GM12873 (cell line): ENCODE measurements around the gene FAM149B1.

Experiments used
- TF ChIP-seq, protein P1 (sequence below): IDR thresholded peaks from 2 replicates; pipeline ENCODE4 v1.5.1; 2012; ENCODE audit warnings: low read depth, mild to moderate bottlenecking, moderate library complexity, low read length, control low read depth; ENCODE audit not compliant: insufficient read depth; ENCODE audit errors: missing control alignments

FAM149B1 gene

DNA sequence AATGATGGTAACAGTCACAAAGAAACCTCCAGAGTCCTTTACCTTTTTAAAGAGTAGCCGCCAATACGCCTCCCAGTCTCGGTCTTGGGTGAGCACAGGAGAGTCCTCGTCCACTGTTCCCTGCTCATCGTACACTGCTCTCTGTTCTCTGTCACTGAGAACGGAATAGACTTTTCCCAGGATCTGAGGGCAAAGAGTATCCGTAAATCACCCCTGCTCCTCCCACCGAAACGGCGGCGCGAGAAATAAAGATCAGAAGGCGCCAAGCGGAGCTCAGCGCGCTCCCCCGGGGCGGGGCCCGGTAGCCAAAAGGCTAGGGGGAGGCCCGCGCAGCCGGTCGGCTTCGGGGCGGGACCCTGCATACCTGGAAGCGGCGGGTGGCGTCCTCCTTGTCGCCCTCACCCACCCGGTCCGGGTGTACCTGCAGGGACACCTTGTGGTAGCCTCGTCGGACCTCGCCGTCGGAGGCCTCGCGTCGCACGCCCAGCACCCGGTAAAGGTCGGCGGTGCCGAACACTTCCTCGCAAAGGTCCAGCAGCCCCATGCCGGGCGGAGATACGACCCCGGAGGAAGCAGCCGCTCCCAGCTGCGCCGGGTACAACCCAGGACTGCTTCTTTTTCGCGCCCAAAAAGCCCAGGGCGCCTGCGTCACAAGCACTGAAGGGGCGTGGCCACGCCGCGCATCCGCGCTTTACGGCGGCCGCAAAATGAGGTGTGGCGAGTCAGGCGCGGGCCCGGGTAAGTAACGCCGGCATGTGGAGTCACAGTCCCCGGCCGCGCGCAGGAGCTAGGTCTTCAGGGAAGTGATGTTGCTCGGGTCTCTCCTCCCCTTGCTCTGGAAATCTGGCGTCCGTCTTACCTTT is 79.0 kb downstream of the FAM149B1 start, which contains the start of gene DNAJC9:
Gene DNAJC9, minus strand, starts transcription at position 610 of the 863 bp plus-strand sequence. Its CDS starts 66 bp downstream, at position 544.
- TF ChIP-seq, protein P1, sequence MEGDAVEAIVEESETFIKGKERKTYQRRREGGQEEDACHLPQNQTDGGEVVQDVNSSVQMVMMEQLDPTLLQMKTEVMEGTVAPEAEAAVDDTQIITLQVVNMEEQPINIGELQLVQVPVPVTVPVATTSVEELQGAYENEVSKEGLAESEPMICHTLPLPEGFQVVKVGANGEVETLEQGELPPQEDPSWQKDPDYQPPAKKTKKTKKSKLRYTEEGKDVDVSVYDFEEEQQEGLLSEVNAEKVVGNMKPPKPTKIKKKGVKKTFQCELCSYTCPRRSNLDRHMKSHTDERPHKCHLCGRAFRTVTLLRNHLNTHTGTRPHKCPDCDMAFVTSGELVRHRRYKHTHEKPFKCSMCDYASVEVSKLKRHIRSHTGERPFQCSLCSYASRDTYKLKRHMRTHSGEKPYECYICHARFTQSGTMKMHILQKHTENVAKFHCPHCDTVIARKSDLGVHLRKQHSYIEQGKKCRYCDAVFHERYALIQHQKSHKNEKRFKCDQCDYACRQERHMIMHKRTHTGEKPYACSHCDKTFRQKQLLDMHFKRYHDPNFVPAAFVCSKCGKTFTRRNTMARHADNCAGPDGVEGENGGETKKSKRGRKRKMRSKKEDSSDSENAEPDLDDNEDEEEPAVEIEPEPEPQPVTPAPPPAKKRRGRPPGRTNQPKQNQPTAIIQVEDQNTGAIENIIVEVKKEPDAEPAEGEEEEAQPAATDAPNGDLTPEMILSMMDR: peak; percentile 12

DNA sequence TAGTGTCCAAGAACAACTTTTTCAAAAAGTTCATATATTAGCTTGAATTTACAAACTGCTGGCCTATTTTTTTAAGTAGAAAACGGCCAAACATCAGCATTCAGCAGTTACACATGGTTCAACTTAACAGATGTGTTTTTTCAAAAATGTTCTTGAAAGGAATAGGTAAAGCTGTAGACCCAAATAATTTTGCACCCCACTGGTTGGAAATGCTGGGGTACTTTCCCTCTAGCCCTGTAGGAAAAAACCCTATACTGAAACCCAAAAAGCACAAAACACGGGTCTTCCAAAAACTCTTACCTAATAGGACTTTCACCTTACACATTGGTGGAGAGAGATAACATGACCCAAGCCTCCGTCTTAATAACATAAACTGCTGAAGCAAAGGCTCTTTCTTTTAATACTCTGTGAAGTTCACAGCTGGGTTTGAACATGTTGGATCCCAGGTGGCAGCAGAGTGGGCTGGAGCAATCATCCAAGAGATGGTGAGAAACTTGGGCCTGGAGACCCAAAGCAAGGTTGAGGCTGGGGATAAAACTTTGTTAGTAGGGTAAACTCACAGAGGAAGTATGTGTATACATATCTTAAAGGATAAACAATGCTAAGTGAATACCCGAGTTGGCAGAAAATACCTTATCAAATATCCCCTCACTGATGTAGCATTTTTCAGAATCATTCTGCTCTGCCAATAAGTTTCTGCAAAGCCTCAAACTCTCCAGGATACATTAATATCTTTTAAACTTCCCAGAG is 79.8 kb downstream of the FAM149B1 start:
- TF ChIP-seq, protein P1: no peak

DNA sequence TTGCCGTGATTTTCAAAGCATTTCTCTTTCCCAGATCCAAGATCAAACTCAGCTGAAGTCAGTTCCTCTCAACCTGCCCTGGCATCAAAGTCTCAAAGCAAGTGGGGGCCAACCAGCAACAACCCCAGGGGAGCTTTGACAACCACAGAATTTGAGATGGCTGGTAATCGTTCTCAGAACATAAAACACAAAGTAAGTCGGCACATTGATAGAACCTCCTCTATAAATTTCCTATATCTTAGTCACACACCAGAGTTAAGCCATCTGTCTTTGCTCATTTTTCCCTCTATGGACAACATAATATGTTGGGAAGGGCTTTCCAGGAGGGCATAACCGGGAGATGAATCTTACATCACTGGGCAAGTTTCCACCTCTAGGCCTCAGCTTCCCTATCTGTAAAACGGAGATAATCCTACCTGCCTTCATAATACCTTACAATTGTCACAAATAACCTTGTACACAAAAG is 80.4 kb downstream of the FAM149B1 start:
- TF ChIP-seq, protein P1: no peak

DNA sequence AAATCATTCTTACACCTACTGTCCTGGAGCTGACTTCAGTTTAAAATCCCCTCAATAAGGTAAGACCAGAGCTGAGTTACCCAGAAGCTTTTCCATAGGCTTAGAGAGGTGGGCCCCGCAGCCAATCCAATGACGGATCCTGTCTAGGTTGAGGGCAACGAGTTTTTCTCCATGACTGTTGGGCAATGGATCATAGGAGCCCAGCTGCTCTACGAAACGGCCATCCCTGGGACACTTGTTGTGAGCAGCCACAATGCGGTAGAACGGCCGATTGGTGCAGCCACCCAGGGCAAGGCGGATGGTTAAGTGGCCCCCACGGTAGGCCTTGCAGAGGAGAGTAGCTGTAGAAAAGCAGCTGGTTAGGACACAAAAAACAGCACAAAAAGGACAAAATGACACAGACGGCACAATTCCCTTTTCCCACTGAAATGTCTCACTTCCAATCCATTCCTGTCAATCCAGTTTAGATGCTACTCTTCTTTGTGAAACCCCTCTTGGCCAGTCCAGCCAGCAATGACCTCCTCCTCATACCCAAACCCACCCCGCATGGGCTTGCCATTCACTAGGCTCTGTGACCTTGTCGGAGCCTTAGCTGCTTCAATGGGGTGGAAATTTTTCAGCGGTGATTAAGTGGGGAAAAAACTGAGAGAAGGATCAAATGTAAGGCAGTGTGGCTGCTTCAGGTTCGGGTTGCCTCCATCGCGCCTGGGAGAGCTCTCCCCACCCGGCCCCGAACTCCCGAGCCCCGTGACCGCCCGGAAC is 83.9 kb downstream of the FAM149B1 start:
- TF ChIP-seq, protein P1: no peak

DNA sequence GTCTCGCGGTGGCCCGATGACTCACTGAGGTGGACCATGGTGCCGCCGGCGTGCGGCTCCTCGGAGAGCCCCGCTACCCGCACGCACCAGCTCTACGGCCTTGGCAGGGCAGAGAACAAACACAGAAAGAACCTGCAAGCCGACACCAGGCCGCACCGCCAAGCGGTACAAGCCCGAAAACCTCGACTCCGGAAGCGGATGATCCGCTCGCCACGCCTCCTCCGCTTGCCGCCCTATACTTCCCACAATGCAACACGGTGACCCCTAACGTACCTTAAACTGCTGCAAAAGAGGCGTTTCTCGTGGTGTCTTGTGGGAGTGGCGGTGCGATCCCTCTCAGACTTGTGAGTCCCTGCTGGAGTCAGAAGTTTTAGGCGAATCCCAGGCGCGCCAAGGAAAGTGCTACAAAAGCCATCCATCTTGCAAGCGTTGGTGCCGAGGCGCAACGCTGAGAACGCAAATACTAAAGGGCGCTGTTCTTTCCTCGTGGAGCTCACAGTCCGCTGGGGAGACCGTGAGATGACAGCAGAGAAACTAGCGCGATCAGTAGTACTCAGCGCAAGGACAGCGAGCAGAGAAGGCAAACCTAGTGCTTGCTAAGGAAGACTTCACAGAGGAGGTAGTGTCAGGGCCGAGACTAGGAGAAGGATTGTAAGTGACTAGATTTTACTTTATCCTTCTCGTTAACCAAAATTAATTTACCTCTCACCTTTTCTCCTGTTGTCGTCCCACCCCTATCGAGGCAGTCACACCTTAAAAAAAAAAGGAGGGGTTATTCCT is 84.7 kb downstream of the FAM149B1 start, which contains the start of gene MRPS16:
Gene MRPS16, minus strand, starts transcription at position 200 of the 780 bp plus-strand sequence. Its CDS starts 162 bp downstream, at position 38.
- TF ChIP-seq, protein P1: no peak

DNA sequence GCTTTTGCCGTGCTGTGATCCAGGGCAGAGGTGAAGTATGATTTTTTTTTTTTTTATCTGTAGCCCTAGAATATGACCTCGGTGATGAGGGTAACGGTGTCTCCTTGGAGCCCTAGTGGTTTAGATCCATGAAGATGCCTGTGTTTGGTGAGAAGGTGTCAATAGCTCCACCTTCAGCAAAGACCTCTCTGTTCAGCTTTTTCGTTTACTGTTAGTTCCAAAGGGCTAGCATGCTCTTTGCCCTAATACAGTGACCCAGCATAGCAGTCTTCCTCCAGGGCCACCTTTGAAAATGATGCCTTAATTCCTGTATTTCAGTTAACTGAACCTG is 85.3 kb downstream of the FAM149B1 start:
- TF ChIP-seq, protein P1: peak; percentile 39
